ENCODE data around the gene LRRC49.
"Not testable (repeated sequence)": the region's sequence is repeated elsewhere in the genome, so short reads cannot be mapped to it uniquely, and the experiment has no call there.

Gene LRRC49

DNA sequence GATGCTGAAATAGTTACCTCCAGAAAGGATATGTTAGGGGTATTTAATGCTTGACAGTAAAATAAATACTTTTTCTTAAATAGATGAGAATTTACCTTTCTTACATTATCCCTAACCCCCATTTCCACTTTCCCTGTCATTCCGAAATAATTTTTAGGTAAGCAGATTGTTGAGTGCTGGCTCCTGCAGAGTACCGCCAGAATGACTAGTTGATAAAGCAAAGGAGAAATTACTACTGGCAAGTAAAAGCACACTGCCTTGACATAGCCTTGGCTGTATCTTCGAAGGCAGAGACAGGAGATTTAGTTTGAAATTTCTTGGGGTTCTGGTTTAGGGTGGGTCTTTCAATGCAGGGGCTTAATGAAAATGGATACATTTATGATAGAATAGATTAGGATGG, 40.8 kb downstream of the LRRC49 start:
- H3K4me1 ChIP-seq (ENCODE audit: control insufficient read depth, low read depth, low read length) = no peaks in the 10 kb centered on the region
- H3K36me3 ChIP-seq (ENCODE audit: control insufficient read depth, low read depth, low read length) = no peaks in the 10 kb centered on the region
- no peaks in the 10 kb centered on the region for H3K9me3 ChIP-seq (ENCODE audit: control insufficient read depth, low read depth, low read length)
- no peaks in the 10 kb centered on the region for H3K27me3 ChIP-seq (ENCODE audit: control insufficient read depth, insufficient read depth, low read length)
- H3K4me3 ChIP-seq (ENCODE audit: low read length) = no peak overlapping the region
- no peak overlapping the region for H3K9ac ChIP-seq (ENCODE audit: low read length)
- H3K27ac ChIP-seq (ENCODE audit: low read length) = no peak overlapping the region

DNA sequence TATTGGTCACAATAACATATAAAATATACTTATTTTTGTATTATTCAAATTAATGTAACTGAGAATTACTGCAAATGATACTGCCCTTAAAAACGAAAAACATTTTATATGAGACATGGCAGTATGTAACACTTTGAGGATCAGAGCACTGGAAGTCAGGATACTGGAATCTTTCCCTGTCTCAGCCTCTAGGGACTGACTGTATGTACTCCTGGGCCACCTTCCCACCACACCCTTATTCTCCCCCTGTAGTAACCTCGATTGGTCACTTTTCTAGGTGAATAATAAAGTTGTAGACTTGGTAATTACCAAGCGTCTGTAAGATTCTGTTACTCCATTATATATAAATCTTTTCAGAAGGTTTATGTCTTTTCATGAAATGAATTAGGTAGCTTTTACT, 43.0 kb downstream of the LRRC49 start:
- no peak overlapping the region for H3K9ac ChIP-seq (ENCODE audit: low read length)
- no peaks in the 10 kb centered on the region for H3K27me3 ChIP-seq (ENCODE audit: control insufficient read depth, insufficient read depth, low read length)
- H3K4me1 ChIP-seq (ENCODE audit: control insufficient read depth, low read depth, low read length) = no peaks in the 10 kb centered on the region
- H3K9me3 ChIP-seq (ENCODE audit: control insufficient read depth, low read depth, low read length) = no peaks in the 10 kb centered on the region
- no peak overlapping the region for H3K4me3 ChIP-seq (ENCODE audit: low read length)
- H3K27ac ChIP-seq (ENCODE audit: low read length) = no peak overlapping the region
- H3K36me3 ChIP-seq (ENCODE audit: control insufficient read depth, low read depth, low read length) = no peaks in the 10 kb centered on the region

DNA sequence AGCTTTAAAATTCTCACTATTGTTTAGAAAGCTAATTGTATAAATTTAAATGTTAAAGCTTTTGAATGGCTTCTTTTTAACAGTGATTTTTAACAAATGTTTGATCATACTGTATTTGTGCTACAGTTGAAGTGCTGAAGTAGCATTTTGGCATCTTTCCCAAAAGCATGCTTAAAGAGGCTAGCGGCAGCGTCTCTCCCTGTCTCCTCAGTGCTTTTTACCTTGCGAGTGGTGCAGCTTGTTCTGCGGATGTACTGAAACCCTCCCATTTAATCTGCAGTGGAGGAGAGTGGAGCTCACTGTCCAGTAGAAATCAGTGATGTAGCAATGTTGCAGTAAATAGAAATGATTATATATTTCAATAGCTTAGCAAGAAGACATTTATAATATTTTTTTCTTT, 43.7 kb downstream of the LRRC49 start:
- Histone ChIP-seq H3K27ac (ENCODE audit: low read length) (no peak overlapping the region), H3K36me3 (ENCODE audit: control insufficient read depth, low read depth, low read length) (no peaks in the 10 kb centered on the region), H3K9ac (ENCODE audit: low read length) (no peak overlapping the region), H3K9me3 (ENCODE audit: control insufficient read depth, low read depth, low read length) (no peaks in the 10 kb centered on the region), H3K4me3 (ENCODE audit: low read length) (no peak overlapping the region), H3K4me1 (ENCODE audit: control insufficient read depth, low read depth, low read length) (no peaks in the 10 kb centered on the region), H3K27me3 (ENCODE audit: control insufficient read depth, insufficient read depth, low read length) (no peaks in the 10 kb centered on the region)

DNA sequence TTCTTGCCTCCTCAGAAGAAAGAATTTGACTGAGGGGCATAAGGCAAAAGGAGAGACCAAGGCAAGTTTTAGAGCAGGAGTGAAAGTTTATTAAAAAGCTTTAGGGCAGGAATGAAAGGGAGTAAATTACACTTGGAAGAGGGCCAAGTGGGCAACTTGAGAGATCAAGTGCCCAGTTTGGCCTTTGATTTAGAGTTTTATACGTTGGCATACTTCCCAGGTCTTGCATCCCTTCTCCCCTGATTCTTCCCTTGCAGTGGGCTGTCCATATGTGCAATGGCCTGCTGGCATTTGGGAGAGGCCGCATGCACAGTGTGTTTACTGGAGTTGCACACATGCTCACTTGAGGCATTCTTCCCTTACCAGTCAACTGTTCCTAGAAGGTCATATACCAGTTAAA, 50.7 kb downstream of the LRRC49 start:
- not testable (repeated sequence) for H3K4me1 ChIP-seq (ENCODE audit: control insufficient read depth, low read depth, low read length); H3K9me3 ChIP-seq (ENCODE audit: control insufficient read depth, low read depth, low read length)

DNA sequence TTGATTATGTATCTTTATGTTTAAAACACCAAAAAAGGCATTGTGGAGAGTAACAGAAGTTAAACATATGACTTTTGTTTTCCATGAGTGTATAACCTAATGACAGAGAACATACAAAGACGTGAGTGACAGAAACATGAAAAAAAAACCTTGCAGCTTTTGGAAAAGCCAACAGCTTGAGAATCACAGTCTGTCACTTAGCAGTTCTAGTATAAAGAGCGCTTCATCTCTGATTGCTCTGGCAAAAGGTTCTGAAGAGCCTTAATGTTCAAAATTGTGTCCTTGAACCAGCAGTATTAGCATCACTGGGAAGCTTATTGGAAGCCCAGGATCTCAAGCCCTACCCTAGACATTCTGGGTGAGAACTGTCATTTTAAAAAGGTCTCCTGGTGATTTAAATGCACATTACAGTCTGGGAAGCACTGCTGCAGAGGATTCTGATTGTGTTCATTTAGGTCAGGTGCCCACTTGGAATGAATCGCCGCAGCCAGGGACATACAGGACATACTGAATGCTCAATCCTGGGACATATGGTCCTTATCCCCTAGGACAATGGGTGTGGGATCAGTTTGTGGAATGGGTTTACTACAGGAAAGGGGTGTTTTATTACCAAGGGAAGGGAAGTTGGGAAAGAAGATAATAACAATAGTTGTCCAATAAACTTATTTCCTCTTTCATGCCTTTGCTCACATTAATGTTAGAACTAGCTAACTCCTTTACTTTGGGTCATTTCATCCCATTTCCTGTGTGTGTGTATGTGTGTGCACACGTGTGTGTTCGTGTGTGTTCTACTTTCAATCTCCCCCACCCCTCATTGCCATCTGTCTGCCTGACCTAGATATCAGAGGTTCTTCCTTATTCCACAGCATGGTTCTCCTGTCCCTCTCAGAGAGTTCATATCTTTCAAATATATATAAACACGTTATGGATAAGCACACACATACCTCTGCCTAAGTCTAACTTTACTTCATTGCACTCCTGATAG, 55.0 kb downstream of the LRRC49 start:
- Histone ChIP-seq H3K4me3 (ENCODE audit: low read length) (no peak overlapping the region), H3K9me3 (ENCODE audit: control insufficient read depth, low read depth, low read length) (no peaks in the 10 kb centered on the region), H3K4me1 (ENCODE audit: control insufficient read depth, low read depth, low read length) (no peaks in the 10 kb centered on the region), H3K27me3 (ENCODE audit: control insufficient read depth, insufficient read depth, low read length) (no peaks in the 10 kb centered on the region), H3K9ac (ENCODE audit: low read length) (no peak overlapping the region), H3K27ac (ENCODE audit: low read length) (no peak overlapping the region), H3K36me3 (ENCODE audit: control insufficient read depth, low read depth, low read length) (no peaks in the 10 kb centered on the region)

More for the DNA sequence above, 50.7 kb downstream of the LRRC49 start:
- H3K27me3 ChIP-seq (ENCODE audit: control insufficient read depth, insufficient read depth, low read length); H3K36me3 ChIP-seq (ENCODE audit: control insufficient read depth, low read depth, low read length); H3K9ac ChIP-seq (ENCODE audit: low read length); H3K27ac ChIP-seq (ENCODE audit: low read length); H3K4me3 ChIP-seq (ENCODE audit: low read length): not testable (repeated sequence)

DNA sequence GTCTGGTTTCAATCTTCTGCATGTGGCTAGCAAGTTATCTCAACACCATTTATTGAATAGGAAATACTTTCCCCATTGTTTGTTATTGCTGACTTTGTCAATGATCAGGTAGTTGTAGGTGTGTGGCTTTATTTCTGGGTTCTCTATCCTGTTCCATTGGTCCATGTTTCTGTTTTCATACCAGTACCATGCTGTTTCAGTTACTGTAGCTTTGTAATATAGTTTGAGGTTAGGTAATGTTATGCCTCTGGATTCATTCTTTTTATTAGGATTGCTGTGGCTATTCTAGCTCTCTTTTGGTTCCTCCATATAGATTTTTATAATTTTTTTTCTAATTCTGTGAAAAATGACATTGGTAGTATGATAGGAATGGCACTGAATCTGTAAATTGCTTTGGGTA, 58.3 kb downstream of the LRRC49 start:
- Histone ChIP-seq H3K4me3 (ENCODE audit: low read length) (no peak overlapping the region), H3K9ac (ENCODE audit: low read length) (no peak overlapping the region), H3K27me3 (ENCODE audit: control insufficient read depth, insufficient read depth, low read length) (no peaks in the 10 kb centered on the region), H3K9me3 (ENCODE audit: control insufficient read depth, low read depth, low read length) (no peaks in the 10 kb centered on the region), H3K27ac (ENCODE audit: low read length) (no peak overlapping the region), H3K36me3 (ENCODE audit: control insufficient read depth, low read depth, low read length) (no peaks in the 10 kb centered on the region), H3K4me1 (ENCODE audit: control insufficient read depth, low read depth, low read length) (no peaks in the 10 kb centered on the region)

DNA sequence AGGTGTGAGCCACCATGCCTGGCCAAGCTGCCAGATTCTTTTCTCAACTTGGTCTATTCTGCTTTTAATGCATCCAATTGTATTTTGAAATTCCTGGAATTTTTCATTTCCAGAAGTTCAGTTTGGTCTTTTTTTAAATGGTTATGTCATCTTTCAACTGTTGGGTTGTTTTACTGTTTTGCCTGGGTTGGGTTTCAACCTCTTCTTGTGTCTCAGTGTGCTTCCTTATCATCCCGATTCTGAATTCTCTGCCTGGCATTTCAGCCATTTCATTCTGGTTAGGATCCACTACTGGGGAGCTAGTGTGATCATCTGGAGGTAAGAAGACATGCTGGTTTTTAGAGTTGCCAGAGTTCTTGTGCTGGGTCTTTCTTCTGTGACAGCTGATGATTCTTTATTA, 61.5 kb downstream of the LRRC49 start:
- Histone ChIP-seq H3K4me1 (ENCODE audit: control insufficient read depth, low read depth, low read length) (no peaks in the 10 kb centered on the region), H3K27ac (ENCODE audit: low read length) (no peak overlapping the region), H3K36me3 (ENCODE audit: control insufficient read depth, low read depth, low read length) (no peaks in the 10 kb centered on the region), H3K27me3 (ENCODE audit: control insufficient read depth, insufficient read depth, low read length) (no peaks in the 10 kb centered on the region), H3K9me3 (ENCODE audit: control insufficient read depth, low read depth, low read length) (no peaks in the 10 kb centered on the region), H3K4me3 (ENCODE audit: low read length) (no peak overlapping the region), H3K9ac (ENCODE audit: low read length) (no peak overlapping the region)

DNA sequence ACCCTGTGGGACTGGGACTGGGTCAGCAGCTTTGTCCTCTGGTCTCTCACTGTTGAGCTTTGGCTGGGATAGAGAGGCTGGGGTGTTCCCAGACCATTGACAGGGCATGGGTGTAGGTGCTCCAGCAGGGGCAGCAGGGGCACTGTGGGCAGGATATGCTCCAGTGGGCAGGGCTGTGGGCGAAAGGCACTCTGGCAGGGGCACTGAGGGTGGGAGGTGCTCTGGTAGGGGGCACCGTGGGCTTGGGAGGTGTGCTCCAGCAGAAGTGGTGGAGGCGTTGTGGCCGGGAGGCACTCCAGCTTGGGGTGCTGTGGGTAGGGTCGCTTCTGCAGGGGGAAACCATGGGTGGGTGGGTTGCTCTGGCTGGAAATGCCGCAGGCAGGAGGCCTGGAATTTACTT, 62.1 kb downstream of the LRRC49 start:
- Histone ChIP-seq H3K9ac (ENCODE audit: low read length) (no peak overlapping the region), H3K4me3 (ENCODE audit: low read length) (no peak overlapping the region), H3K9me3 (ENCODE audit: control insufficient read depth, low read depth, low read length) (no peaks in the 10 kb centered on the region), H3K27me3 (ENCODE audit: control insufficient read depth, insufficient read depth, low read length) (no peaks in the 10 kb centered on the region), H3K27ac (ENCODE audit: low read length) (no peak overlapping the region), H3K4me1 (ENCODE audit: control insufficient read depth, low read depth, low read length) (no peaks in the 10 kb centered on the region), H3K36me3 (ENCODE audit: control insufficient read depth, low read depth, low read length) (no peaks in the 10 kb centered on the region)

DNA sequence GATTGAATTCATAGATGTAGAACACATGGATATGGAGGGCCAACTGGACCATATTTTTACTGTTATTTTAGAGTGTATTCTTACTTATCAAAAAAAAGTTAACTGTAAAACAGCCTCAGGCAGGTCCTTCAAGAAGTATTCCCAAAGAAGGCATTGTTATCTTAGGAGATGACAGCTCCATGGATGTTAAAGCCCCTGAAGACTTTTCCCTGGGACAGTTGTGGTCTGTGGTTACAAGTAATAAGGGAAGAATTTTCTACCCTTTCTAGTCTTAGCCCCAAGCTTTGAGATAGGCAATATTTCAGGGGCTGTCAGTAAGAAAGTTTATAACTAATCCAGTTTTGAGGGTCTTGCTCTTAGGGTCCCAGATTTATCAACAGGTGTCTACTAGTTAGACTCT, 62.5 kb downstream of the LRRC49 start:
- Histone ChIP-seq H3K4me3 (ENCODE audit: low read length) (no peak overlapping the region), H3K9me3 (ENCODE audit: control insufficient read depth, low read depth, low read length) (no peaks in the 10 kb centered on the region), H3K27ac (ENCODE audit: low read length) (no peak overlapping the region), H3K36me3 (ENCODE audit: control insufficient read depth, low read depth, low read length) (no peaks in the 10 kb centered on the region), H3K27me3 (ENCODE audit: control insufficient read depth, insufficient read depth, low read length) (no peaks in the 10 kb centered on the region), H3K9ac (ENCODE audit: low read length) (no peak overlapping the region), H3K4me1 (ENCODE audit: control insufficient read depth, low read depth, low read length) (no peaks in the 10 kb centered on the region)

DNA sequence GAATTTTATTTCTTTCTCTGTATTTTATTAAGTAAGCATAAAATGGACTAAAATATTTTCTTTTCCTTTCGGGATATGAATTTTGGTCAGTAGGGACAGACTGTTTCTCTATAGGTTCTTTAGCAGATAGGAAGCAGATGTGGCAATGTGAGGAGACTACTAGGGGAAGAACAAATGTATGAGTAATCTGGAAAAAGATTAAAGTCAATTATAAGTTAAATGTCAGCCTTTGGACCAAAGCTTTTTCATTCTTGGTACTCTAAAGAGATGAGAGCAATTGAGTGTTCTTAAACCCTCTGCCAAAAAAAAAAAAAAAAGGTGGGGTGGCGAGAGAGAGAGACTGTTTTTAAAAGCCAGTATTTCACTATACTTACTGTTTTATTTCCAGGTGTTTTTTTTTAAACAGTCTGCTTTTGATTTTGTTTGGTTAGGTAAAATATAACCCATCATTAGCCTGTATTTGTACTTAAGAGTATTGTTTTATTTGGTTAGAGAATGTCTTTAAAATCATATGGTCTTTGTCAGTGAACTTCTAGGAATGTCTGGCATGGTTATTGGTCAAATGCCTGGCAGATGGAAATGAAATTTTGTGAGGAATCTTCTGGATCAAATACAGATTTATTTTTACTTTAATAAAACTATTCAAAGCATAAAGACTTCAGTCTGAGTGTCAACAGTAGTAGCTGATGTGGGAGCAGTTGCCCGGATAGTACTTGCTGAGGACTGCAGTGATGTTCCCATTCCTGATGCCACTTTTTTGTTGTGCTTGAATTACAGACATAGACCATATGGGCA, 63.8 kb downstream of the LRRC49 start:
- Histone ChIP-seq H3K4me1 (ENCODE audit: control insufficient read depth, low read depth, low read length) (no peaks in the 10 kb centered on the region), H3K36me3 (ENCODE audit: control insufficient read depth, low read depth, low read length) (no peaks in the 10 kb centered on the region), H3K9me3 (ENCODE audit: control insufficient read depth, low read depth, low read length) (no peaks in the 10 kb centered on the region), H3K4me3 (ENCODE audit: low read length) (no peak overlapping the region), H3K9ac (ENCODE audit: low read length) (no peak overlapping the region), H3K27me3 (ENCODE audit: control insufficient read depth, insufficient read depth, low read length) (no peaks in the 10 kb centered on the region), H3K27ac (ENCODE audit: low read length) (no peak overlapping the region)

DNA sequence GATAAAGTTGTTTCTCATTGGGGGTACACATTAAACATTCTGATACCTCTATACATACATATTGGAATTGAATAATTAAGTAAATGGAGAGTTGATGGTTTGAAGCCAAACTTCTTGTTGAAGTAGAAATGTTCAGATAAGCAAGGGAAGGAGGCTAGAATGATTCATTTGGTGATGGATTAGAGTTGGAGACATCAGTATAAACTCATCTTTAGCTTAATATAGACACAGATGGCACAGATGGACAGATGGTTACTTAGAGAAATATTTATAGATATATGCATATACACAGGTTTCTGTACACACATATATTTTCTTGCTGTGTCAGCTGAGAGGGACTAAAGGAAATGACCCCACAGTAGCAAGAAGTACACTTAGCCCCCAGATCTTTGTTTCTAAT, 69.5 kb downstream of the LRRC49 start:
- Histone ChIP-seq H3K4me1 (ENCODE audit: control insufficient read depth, low read depth, low read length) (no peaks in the 10 kb centered on the region), H3K9me3 (ENCODE audit: control insufficient read depth, low read depth, low read length) (no peaks in the 10 kb centered on the region), H3K27ac (ENCODE audit: low read length) (no peak overlapping the region), H3K4me3 (ENCODE audit: low read length) (no peak overlapping the region), H3K36me3 (ENCODE audit: control insufficient read depth, low read depth, low read length) (no peaks in the 10 kb centered on the region), H3K27me3 (ENCODE audit: control insufficient read depth, insufficient read depth, low read length) (no peaks in the 10 kb centered on the region), H3K9ac (ENCODE audit: low read length) (no peak overlapping the region)

Data from iPS-18a (cell line).